ENCODE measurements around the gene RCC1. TPM values are rescaled to one million over a fixed set of nuclear protein-coding genes. Genes with fewer than 3 reads are reported as not detected.

RCC1 gene
- polyA plus RNA-seq, 1 donor (not counting 4 experiments of a cell fraction or from before 2014, with no cell fraction given): 38.6 TPM

GRCh38 chr1:28508435-28508754, 2.6 kb downstream of the RCC1 start:
- Histone ChIP-seq H3K9me3 (ENCODE audit: control insufficient read depth, low read depth, low read length) (no peaks in the 10 kb centered on the region), H3K27ac (ENCODE audit: control insufficient read depth, insufficient read depth, low read length) (peak overlapping the region; percentile 86), H3K79me2 (ENCODE audit: control insufficient read depth, insufficient read depth, low read length) (peaks cover 27% of the 10 kb centered on the region), H3K36me3 (ENCODE audit: control insufficient read depth in 2 of 2, extremely low read depth in 1 of 2, insufficient read depth in 2 of 2, low read length in 2 of 2) (peaks cover 30 to 50% of the 10 kb centered on the region in 2 experiments), H3K4me1 (ENCODE audit: control insufficient read depth, extremely low read depth, insufficient read depth, low read length) (peaks cover 19% of the 10 kb centered on the region), H4K20me1 (ENCODE audit: control insufficient read depth, extremely low read depth, insufficient read depth, low read length) (peaks cover 24% of the 10 kb centered on the region), H2AFZ (ENCODE audit: control insufficient read depth, low read length) (no peak overlapping the region), H3K4me2 (ENCODE audit: control insufficient read depth, extremely low read depth, insufficient read depth, low read depth, low read length) (peak overlapping the region; percentile 98), H3K4me3 (ENCODE audit: control insufficient read depth in 2 of 3, extremely low read depth in 1 of 3, insufficient read depth in 2 of 3, low read depth in 1 of 3, low read length in 3 of 3) (peak overlapping the region; percentile 69 to 87 (median 73)), H3K9ac (ENCODE audit: control insufficient read depth, extremely low read depth, insufficient read depth, low read length) (peak overlapping the region; percentile 98), H3K27me3 (ENCODE audit: control insufficient read depth, extremely low read depth, insufficient read depth, low read length) (no peaks in the 10 kb centered on the region), H3K9me1 (ENCODE audit: control insufficient read depth, extremely low read depth, insufficient read depth, low read length) (no peaks in the 10 kb centered on the region)
- no peak for DNase-seq (ENCODE audit: low read depth, low spot score)
- TF ChIP-seq EZH2 (IDR thresholded peaks at IDR 0.05; ENCODE audit: low read length): no peak
- no peak for TF ChIP-seq CTCF (optimal IDR thresholded peaks at IDR 0.05 in 1 of 3, IDR thresholded peaks at IDR 0.05 in 1 of 3, conservative IDR thresholded peaks at IDR 0.05 in 1 of 3; ENCODE audit: extremely low read depth in 1 of 3, insufficient read depth in 2 of 3, low read length in 3 of 3)
- no peak for FAIRE-seq
- dilution Hi-C loops (cut with MboI; ENCODE audit: extremely low pct_ligation_motif_present, low sequenced_read_pairs): no loop called here

- Histone ChIP-seq H3K79me2 (ENCODE audit: control insufficient read depth, insufficient read depth, low read length) (peaks cover 27% of the 10 kb centered on the region), H3K4me1 (ENCODE audit: control insufficient read depth, extremely low read depth, insufficient read depth, low read length) (peaks cover 19% of the 10 kb centered on the region), H3K27me3 (ENCODE audit: control insufficient read depth, extremely low read depth, insufficient read depth, low read length) (no peaks in the 10 kb centered on the region), H3K9ac (ENCODE audit: control insufficient read depth, extremely low read depth, insufficient read depth, low read length) (peak overlapping the region; percentile 98), H3K36me3 (ENCODE audit: control insufficient read depth in 2 of 2, extremely low read depth in 1 of 2, insufficient read depth in 2 of 2, low read length in 2 of 2) (peaks cover 32 to 50% of the 10 kb centered on the region in 2 experiments), H3K9me1 (ENCODE audit: control insufficient read depth, extremely low read depth, insufficient read depth, low read length) (no peaks in the 10 kb centered on the region), H4K20me1 (ENCODE audit: control insufficient read depth, extremely low read depth, insufficient read depth, low read length) (peaks cover 27% of the 10 kb centered on the region), H3K4me3 (ENCODE audit: control insufficient read depth in 2 of 3, extremely low read depth in 1 of 3, insufficient read depth in 2 of 3, low read depth in 1 of 3, low read length in 3 of 3) (peak overlapping the region; percentile 0 to 69 (median 23)), H3K27ac (ENCODE audit: control insufficient read depth, insufficient read depth, low read length) (peak overlapping the region; percentile 86), H2AFZ (ENCODE audit: control insufficient read depth, low read length) (no peak overlapping the region), H3K9me3 (ENCODE audit: control insufficient read depth, low read depth, low read length) (no peaks in the 10 kb centered on the region), H3K4me2 (ENCODE audit: control insufficient read depth, extremely low read depth, insufficient read depth, low read depth, low read length) (peak overlapping the region; percentile 98)
- no peak for TF ChIP-seq CTCF (optimal IDR thresholded peaks at IDR 0.05 in 1 of 3, IDR thresholded peaks at IDR 0.05 in 1 of 3, conservative IDR thresholded peaks at IDR 0.05 in 1 of 3; ENCODE audit: extremely low read depth in 1 of 3, insufficient read depth in 2 of 3, low read length in 3 of 3)
- no peak for TF ChIP-seq EZH2 (IDR thresholded peaks at IDR 0.05; ENCODE audit: low read length)
- FAIRE-seq (no peak), DNase-seq (ENCODE audit: low read depth, low spot score) (no peak)
- dilution Hi-C loops (cut with MboI; ENCODE audit: extremely low pct_ligation_motif_present, low sequenced_read_pairs): no loop called here
Measured at GRCh38 chr1:28509705-28510272, 3.9 kb downstream of the RCC1 start.

Measured in keratinocyte (primary cell).